HG03064 (cell line): ENCODE results near the gene SHC3.

Experiments used
- ATAC-seq: cut with Tn5 transposase; IDR thresholded peaks from one replicate; pipeline ENCODE4 v1.9.1; 2021; ENCODE audit warnings: low read depth; ENCODE audit not compliant: unreplicated experiment

Gene SHC3

DNA sequence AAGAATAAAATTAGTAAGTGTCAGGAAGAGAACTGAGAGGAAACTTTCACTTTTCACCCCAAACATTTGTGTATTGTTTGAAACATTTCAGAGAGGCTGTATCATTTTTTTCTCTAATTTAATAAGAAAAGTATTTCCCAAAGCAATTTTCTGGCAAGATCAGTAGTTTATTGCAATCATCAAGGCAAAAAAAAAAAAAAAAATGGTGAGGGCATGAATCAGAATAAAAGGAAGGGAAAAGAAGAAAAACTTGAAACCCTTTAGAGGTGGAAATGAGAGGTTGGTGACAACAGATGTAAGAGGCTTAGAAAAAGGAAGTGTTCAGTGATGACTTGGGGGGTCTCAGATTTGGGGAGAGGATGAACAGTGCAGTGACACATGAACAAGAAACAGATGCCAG lies 13.3 kb downstream of the SHC3 start:
- no peak for ATAC-seq

DNA sequence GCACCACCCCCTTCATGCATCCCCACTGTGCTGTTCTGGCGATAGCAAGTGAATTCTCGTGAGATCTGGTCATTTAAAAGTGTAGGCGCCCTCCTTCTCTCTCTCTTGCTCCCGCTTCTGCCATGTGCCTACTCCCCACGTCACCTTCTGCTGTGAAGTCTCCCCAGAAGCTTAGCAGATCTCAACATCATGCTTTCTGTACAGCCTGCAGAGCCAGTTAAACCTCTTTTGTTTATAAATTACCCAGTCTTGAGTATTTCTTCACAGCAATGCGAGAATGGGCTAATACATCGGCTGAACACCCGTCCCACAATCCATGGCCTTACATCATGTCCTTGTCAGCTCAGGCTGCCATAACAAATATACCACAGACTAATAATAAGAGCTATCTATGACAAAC lies 17.4 kb downstream of the SHC3 start:
- no peak for ATAC-seq

DNA sequence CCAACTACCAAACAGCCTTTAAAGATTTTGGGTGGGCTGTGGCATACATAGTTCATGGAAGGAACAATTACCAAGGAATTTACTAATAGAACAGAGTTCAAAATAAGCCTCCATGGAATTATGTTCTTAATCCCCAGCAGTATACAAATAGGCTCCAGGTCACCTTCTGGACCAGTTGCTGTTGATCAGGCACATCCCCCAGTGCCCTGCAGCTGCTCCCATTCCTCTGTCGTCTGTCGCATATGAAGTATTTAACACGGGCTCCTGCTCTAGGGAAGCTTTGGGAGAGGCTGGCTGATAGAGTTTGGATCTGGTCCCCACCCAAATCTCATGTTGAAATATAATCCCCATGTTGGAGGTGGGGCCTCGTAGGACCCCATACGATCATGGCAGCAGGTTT lies 17.8 kb downstream of the SHC3 start:
- no peak for ATAC-seq

DNA sequence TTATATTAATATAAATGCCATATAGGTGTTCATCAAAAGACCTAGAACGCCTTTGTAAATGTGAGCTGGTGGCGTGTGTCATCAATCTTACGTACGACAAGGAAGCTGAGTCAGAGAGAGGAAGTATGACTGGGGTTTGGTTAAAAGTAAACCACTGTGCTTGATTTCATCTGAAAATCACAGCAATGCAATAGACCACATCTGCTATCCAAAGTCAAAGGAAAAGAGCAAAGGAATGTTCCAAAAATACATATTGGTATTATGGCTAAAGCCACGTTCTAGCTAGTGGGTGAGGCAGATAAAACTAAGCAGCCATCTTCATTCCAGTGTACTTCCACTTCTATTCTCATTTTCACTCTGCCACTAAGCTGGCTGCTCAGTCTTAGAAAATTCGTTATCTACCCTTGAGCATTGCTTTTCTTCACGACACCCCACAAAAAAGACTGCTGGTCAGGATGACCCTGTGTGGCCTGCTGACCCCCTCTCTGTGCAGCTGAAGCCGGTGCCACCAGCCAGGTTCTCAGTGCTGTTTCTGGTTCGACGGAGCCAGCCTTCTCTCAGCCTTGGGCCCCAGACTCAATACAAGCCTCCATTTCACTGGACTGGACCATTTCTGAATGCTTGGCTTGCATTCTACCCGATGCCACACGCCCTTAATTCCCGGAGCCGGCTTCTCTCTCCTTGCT lies 23.8 kb downstream of the SHC3 start:
- no peak for ATAC-seq

DNA sequence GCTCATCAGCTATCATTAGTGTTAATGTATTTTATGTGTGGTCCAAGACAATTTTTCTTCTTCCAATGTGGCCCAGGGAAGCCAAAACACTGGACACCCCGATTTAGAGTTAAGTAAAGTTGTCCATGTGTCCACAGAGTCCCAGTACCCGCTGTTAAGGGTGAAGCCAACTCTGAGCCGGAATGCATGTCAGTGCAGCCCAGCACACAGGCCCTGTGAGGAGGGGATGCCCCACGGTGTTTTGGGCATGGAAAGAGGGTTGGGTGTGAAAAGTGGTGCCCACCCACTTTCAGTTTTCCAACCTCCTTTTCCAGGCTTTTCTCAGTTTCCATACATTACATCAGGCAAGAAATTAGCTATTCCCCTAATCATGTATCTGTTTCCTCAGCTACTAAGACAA lies 24.4 kb downstream of the SHC3 start:
- ATAC-seq = no peak

DNA sequence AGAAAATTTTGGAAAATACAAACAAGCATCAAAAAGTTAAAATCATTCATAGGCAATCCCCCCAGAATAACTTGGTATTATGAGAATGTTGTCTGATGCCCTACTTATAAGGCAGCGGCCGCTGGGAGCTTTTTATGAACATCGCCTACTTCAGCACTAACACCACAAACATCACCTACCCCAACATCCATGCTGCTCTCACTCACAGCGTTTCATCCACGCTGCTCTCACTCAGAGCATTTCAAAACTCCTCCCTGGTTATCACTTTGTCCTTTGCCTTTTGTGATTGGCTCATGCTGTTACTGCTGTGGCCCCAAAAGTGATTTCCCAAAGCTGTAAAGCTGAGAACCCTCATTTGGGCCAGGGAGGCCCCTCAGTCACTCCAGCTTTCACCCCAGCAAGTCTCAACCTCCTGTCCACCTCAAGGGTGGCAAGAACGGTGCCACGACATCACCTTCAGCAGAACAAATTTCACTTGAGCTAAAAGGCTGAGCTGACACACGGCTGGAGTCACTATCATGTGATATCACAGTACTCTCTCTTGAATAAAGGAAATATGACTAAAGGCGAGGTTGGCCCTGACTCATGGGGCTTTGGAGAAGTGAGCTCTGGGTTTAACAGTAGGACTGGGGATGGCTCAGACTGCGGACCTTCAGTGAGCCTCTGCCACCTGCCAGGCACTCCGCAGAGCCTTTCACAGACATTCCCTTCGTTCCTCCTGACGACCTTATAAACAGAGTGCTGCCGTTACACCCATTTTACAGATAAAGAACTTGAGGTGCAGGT lies 25.2 kb downstream of the SHC3 start:
- ATAC-seq = no peak

DNA sequence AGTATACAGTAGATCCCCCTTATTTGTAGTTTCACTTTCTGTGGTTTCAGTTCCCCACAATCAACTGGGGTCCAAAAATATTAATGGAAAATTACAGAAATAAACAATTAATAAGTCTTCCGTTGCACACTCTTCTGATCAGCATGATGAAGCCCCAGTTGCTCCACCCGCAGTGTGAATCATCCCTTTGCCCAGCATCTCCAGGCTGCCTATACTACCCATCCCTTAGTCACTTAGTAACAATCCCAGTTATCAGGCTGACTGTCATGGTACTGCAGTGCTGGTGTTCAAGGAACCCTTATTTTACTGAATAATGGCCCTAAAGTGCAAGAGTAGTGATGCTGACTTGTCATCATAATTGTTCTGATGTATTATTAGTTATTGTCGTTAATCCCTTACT lies 28.9 kb downstream of the SHC3 start:
- no peak for ATAC-seq

DNA sequence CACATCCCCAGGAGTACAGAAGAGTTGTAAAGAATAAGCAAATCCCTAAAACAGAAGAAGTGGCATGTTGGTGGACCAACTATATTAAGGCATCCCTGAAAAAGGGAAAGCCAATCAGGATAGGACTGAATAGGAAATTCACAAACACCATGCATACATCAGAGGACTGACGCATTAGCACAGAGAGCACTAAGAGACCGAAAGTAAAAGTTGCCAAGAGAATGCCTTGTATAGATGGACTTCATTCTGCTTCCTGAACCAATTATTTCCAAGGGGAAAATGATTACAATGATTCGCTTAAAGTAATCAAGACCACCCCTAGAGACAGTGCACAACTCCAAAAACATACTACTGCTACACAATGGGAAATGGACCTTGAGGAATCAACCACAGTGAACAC lies 33.5 kb downstream of the SHC3 start:
- no peak for ATAC-seq

DNA sequence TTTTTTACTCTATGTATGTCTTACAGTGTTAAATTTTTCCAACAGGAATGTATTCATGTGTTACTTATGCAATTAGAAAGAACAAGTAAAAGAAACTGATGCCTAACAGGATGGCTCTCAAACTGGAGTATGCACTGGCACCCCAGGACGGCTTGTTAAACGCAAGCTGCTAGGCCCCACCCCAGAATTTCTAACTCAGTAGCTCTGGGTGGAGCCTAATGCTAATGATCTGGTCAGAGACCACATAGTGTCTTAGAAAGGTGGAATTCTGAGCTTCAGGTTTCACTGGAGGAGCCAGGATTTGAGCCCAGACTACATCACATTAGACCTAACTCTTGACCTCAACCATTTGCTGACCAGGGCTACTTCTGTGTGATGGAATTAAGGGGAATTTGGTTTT lies 34.4 kb downstream of the SHC3 start:
- no peak for ATAC-seq

DNA sequence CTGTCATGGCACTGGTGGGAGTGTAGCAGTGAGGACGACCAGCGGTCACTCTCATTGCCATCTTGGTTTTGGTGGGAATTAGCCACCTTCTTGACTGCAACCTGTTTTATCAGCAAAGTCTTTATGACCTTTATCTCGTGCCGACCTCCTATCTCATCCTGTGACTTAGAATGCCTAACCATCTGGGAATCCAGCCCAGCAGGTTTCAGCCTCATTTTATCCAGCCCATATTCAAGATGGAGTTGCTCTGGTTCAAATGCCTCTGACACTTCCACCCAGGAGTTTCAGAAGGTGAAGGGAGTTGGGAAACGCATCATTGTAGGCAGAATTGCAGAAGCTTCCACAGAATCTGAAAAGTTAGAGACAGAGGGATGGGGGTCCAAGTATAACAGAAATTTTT lies 35.4 kb downstream of the SHC3 start:
- no peak for ATAC-seq

DNA sequence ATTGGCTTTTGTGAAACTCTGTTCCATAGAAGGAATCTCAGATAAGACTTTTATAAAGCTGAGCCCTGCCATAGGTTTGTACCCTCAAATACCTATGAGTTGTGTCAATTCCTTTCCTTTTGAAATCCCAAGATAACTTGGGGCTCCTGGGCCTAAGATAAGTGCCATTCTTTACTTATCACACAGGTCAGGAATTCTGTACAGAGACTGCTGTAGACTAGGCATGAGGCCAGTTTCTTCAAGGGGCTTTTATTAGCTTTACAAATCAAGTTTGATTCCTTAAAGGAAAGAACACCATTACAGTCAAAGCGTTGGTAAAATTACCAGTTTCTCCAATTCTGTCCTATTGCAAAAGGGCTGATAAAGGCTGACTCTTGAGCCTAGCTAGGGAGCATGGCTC lies 39.2 kb downstream of the SHC3 start:
- ATAC-seq = no peak

DNA sequence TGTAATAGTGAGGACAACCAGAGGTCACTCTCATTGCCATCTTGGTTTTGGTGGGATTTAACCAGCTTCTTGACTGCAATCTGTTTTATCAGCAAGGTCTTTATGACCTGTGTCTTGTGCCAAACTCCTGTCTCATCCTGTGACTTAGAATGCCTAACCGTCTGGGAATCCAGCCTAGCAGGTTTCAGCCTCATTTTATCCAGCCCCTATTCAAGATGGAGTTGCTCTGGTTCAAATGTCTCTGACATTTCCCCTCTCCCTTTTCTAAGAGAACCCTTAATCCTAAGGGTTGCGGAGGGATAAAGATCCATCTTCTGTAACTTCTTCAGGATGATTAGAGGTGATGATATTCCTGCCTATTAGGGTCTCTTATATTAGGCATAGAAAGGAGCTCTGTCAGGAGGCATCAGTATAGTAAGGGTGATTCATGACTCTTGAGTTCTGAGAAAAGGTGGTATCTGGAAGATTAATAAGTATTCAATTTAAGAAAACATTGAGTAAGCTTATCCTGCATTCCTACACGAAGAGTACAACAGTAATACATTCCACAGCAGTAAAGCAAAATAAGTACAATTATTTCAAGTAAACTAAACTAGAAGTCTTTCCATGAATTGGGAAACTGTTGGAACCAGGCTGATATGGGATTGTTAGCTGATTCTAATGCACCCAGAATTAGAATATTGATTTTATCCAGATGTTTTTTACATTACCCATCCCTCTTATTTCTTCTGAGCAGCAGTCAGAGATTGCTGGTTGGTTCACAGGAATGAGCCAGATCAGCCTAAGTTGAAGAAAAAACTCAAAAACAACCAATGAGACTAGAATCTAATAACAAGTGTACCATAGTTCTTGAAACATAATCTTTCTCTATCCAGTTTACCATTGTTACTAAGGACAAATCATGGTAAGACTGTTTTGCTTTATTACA lies 39.9 kb downstream of the SHC3 start:
- ATAC-seq = no peak

DNA sequence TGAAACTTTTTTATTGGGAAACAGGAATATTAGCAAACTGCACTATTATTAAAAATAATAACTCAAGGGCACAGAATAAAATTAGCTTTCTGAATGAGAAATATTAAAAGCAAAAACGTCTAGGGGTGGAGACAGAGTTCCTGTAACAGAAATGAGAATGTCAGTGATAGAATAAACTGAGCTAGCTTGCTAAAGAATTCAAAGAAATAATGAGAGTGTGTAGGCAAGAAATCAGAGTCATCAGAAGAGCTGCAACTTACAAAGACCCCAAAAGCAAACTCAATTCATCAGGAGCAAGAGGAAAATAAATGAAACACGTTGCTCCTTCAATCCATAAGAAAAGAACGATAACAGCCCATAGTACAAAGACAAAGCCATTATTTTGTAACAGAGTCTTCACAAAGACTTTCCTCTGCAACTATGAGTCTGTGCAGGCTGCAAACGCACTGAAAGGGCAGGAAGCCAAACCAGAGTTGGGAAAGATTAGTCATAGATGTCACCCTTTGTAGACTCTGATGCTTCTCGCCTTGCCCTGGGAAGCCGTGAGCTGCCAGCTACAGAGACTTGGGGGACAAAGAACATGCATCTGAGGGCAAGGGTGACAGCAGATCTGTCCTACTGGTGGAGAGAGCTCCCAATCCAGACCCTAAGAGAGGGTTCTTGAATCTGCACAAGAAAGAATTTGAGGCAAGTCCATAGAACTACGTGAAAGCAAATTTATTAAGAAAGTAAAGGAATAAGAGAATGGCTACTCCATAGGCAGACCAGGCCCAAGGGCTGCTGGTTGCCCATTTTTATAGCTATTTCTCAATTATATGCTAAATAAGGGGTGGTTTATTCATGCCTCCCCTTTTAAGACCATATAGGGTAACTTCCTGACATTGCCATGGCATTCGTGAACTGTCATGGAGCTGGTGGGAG lies 40.8 kb downstream of the SHC3 start:
- no peak for ATAC-seq

DNA sequence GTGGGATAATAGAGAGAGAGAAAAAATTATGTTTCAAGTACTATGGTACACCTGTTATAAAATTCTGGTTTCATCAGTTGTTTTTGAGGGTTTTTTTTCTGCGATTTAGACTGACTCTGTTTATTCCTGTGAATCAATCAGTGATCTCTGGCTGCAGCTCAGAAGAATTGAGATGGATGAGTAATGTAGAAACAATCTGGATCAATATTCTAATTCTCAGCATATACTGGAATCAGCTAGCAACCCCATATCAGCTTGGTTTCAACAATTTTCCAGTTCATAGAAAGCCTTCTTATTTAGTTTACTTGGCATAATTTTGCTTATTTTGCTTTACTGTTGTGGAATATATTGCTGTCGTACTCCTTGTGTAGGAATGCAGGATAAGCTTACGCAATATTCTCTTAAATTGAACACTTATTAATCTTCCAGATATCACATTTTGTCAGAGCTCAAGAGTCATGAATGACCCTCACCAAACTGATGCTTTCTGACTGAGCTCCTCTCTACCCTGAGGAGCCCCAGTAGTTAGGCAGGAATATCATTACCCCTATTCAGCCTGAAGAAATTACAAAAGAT lies 42.9 kb downstream of the SHC3 start:
- ATAC-seq = no peak

DNA sequence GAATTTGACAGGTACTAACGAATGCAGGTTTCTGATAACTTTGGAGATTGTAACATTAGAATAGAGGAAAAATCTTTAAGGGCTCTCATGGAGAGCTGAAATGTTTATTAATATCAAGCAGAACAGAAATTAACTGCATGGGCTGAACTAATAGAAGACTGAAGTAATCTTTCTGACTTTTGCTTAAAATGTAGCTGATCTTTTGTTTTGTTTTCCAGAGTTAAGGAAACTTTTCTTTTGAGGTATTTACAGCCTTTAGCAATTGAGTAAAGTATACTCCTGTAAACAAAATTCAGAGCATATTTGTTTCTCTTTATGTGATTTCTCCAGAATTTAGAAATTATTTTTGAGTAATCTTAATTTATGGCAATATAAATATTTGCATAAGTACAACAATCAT lies 43.9 kb downstream of the SHC3 start:
- no peak for ATAC-seq

DNA sequence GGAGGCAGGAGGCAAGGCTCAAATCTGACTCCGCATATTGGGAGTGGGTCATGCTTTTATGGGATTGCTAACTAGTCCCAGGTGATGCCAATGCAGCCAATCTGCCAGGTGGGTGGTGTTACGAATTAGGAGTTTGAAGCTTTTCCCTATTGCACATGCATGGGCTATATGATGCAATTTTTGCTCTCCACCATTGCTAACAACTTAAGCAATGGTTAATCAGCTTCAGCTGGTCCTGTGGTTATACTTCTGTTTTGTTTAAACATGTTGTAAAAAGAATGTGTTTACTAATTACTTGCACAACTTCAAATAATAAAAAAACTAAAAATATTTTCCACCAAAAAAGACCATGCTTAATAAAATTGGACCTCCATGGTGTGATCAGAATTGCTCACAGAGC lies 55.7 kb downstream of the SHC3 start:
- no peak for ATAC-seq

DNA sequence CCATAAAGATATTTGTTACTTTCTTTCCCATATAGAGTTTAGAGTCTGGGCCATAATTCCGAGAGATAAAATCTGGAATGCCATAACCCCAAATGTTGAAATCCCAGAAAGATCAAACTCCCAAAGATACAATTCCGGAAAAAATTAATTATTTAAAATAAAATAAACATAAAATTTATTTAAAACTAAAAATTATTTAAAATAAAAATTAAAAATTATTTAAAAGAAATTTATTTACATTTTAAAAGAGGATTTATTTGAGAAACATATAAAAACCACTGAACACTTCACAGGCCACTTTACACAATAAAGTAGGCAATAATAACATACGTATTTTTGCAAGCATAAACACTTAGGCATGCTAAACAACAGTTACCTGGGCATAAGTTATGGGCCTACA lies 57.9 kb downstream of the SHC3 start:
- no peak for ATAC-seq

DNA sequence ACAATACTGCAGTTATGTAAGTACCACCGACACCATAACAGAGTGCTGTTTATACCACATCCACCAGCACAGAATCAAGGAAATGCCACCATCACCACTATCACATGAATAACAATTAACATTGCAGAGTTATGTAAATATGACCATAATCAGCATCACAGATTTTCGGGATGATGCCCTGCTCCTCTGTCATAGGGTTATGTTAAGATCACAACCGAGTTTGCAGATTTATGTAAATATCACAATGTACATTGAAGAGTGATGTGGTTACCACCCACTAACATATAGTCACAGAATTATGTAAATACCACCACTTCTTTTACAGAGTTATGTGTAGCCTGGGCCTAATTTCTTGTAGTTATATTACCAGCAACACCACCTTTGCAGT lies 61.8 kb downstream of the SHC3 start:
- ATAC-seq = no peak

DNA sequence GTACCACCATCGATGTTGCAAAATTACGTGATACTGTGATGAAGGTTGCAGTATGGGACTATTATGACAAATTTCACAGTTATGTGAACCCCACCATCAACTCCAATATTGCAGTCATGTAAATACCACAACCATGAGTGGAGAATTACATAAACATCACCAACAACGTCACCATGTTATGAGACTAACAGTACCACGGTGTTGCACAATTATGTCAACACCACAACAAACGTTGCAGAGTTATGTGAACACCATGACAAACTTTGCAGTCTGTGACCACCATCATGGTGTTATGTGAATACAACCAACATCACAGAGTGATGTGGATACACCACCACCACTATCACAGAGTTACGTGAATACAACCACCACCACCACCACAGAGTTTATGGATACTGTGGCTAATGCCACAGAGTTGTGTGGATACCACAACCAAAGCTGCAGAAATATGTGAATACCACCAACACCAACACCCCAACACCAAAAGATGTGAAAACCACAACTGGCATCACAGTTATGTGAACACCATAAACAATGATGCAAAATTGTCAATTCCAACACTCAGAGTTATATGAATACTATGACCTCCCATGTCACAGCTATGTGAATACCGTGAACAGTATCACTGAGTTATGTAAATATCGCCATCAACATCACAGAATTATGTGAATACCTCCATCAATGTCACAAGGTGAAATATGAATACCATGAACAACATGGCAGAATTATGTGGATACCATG lies 62.4 kb downstream of the SHC3 start:
- no peak for ATAC-seq
